ENCODE measurements around the gene PDE10A.
"Not testable (repeated sequence)": the region's sequence is repeated elsewhere in the genome, so short reads cannot be mapped to it uniquely, and the experiment has no call there.

The PDE10A gene

GRCh38 chr6:165618891-165619290 is 44.1 kb downstream of the PDE10A start:
- DNase-seq = not testable (repeated sequence)

- no peak for DNase-seq
Observed at GRCh38 chr6:165618241-165618640, 44.8 kb downstream of the PDE10A start.

- DNase-seq = no peak
Observed at GRCh38 chr6:165617528-165617927, 45.5 kb downstream of the PDE10A start.

GRCh38 chr6:165616116-165616515 is 46.9 kb downstream of the PDE10A start:
- DNase-seq = no peak

GRCh38 chr6:165615636-165616035 is 47.4 kb downstream of the PDE10A start:
- no peak for DNase-seq

- no peak for DNase-seq
Observed at GRCh38 chr6:165611294-165611693, 51.7 kb downstream of the PDE10A start.

- DNase-seq = not testable (repeated sequence)
Observed at GRCh38 chr6:165608577-165608976, 54.5 kb downstream of the PDE10A start.

GRCh38 chr6:165606740-165607008 is 56.4 kb downstream of the PDE10A start:
- no peak for DNase-seq

GRCh38 chr6:165605901-165606739 is 56.9 kb downstream of the PDE10A start:
- DNase-seq = no peak

GRCh38 chr6:165605182-165605875 is 57.7 kb downstream of the PDE10A start:
- DNase-seq = no peak

- no peak for DNase-seq
Observed at GRCh38 chr6:165602291-165602690, 60.8 kb downstream of the PDE10A start.

- DNase-seq = no peak
Observed at GRCh38 chr6:165600606-165601005, 62.4 kb downstream of the PDE10A start.

GRCh38 chr6:165599596-165600487 is 63.2 kb downstream of the PDE10A start:
- DNase-seq = no peak

- no peak for DNase-seq
Observed at GRCh38 chr6:165599121-165599520, 63.9 kb downstream of the PDE10A start.

GRCh38 chr6:165597821-165598220 is 65.2 kb downstream of the PDE10A start:
- no peak for DNase-seq

- DNase-seq = no peak
Observed at GRCh38 chr6:165594584-165595333, 68.3 kb downstream of the PDE10A start.

- DNase-seq = not testable (repeated sequence)
Observed at GRCh38 chr6:165592947-165593346, 70.1 kb downstream of the PDE10A start.

- DNase-seq = no peak
Observed at GRCh38 chr6:165588515-165588914, 74.5 kb downstream of the PDE10A start.

- no peak for DNase-seq
Observed at GRCh38 chr6:165587206-165587605, 75.8 kb downstream of the PDE10A start.

- no peak for DNase-seq
Observed at GRCh38 chr6:165586706-165587105, 76.3 kb downstream of the PDE10A start.

- DNase-seq = no peak
Observed at GRCh38 chr6:165585060-165585459, 78.0 kb downstream of the PDE10A start.

- no peak for DNase-seq
Observed at GRCh38 chr6:165584541-165584940, 78.5 kb downstream of the PDE10A start.

GRCh38 chr6:165581678-165582077 is 81.4 kb downstream of the PDE10A start:
- DNase-seq = no peak

Data from NCI-H345 (cell line).